Peyer's patch (tissue), 4 donors: ENCODE data around the gene ERICH6B. TPM values are rescaled to one million over a fixed set of nuclear protein-coding genes. Genes with fewer than 3 reads are reported as not detected.

ENCODE experiments used
- DNase-seq, 3 donors: peaks; one replicate each; pipeline ENCODE4 v3.0.0-alpha.2; 2017 to 2019
- H3K27ac ChIP-seq, 4 donors: fragments of 200-600 bp; sonication (generic); one replicate each; pipeline ENCODE4 v1.5.1; 2016 to 2019
- H3K27me3 ChIP-seq, 2 donors: fragments of 200-600 bp; sonication (generic); one replicate each; pipeline ENCODE4 v1.5.1; 2019
- H3K36me3 ChIP-seq, 3 donors: fragments of 200-600 bp; sonication (generic); one replicate each; pipeline ENCODE4 v1.5.1; 2016 to 2019
- H3K4me1 ChIP-seq, 4 donors: fragments of 200-600 bp; sonication (generic); one replicate each; pipeline ENCODE4 v1.5.1; 2016 to 2019
- H3K4me3 ChIP-seq, 4 donors: fragments of 200-600 bp; sonication (generic); 1 replicate in 3 of 4; 2 replicates in 1 of 4; pipeline ENCODE4 v1.5.1; 2016 to 2019; ENCODE audit warnings: mild to moderate bottlenecking in 1 of 4
- H3K9me3 ChIP-seq, 4 donors: fragments of 200-600 bp; sonication (generic); one replicate each; pipeline ENCODE4 v1.5.1; 2016 to 2019; ENCODE audit warnings: mild to moderate bottlenecking in 1 of 4
- CTCF ChIP-seq, 6 experiments: fragments of 450-650 bp in 4 of 6; fragments of 200-600 bp in 2 of 6; sonication (generic) in 1 of 6; IDR thresholded peaks; one replicate each; pipeline ENCODE4 v1.5.1; 2017 to 2019; ENCODE audit warnings: antibody characterized with exemption in 6 of 6, mild to moderate bottlenecking in 3 of 6, moderate library complexity in 1 of 6
- POLR2A ChIP-seq, 2 donors: fragments of 450-650 bp; IDR thresholded peaks; one replicate each; pipeline ENCODE4 v1.5.1; 2017; ENCODE audit warnings: antibody characterized with exemption in 2 of 2, mild to moderate bottlenecking in 2 of 2, moderate library complexity in 2 of 2
- total RNA-seq, 4 donors: library from RNA; depleted of rRNA; stranded (reverse); fragments of >200 nt; gene quantifications; one replicate each; pipeline ENCODE4 v1.1.0, GENCODE V29; 2016

ERICH6B gene
- total RNA-seq, 4 donors from 2014 or later = not detected

GRCh38 chr13:45565331-45565730, 50.2 kb downstream of the ERICH6B start:
- DNase-seq = no peak
- no peaks in the 10 kb centered on the region for H3K9me3 ChIP-seq
- H3K36me3 ChIP-seq = no peaks in the 10 kb centered on the region
- no peak overlapping the region for H3K27ac ChIP-seq
- TF ChIP-seq CTCF (IDR thresholded peaks at IDR 0.05) (no peak), POLR2A (IDR thresholded peaks at IDR 0.05) (no peak)
- no peaks in the 10 kb centered on the region for H3K4me1 ChIP-seq
- no peak overlapping the region for H3K4me3 ChIP-seq
- no peaks in the 10 kb centered on the region for H3K27me3 ChIP-seq

GRCh38 chr13:45564133-45564776, 51.3 kb downstream of the ERICH6B start:
- no peak overlapping the region for H3K27ac ChIP-seq
- H3K4me3 ChIP-seq = no peak overlapping the region
- no peaks in the 10 kb centered on the region for H3K4me1 ChIP-seq
- no peak for DNase-seq
- H3K36me3 ChIP-seq = no peaks in the 10 kb centered on the region
- H3K27me3 ChIP-seq = no peaks in the 10 kb centered on the region
- TF ChIP-seq CTCF (IDR thresholded peaks at IDR 0.05) (no peak), POLR2A (IDR thresholded peaks at IDR 0.05) (no peak)
- no peaks in the 10 kb centered on the region for H3K9me3 ChIP-seq

GRCh38 chr13:45554604-45555109, 60.9 kb downstream of the ERICH6B start:
- Histone ChIP-seq H3K27ac (no peak overlapping the region), H3K4me3 (no peak overlapping the region), H3K36me3 (no peaks in the 10 kb centered on the region), H3K4me1 (no peaks in the 10 kb centered on the region), H3K27me3 (no peaks in the 10 kb centered on the region), H3K9me3 (no peaks in the 10 kb centered on the region)
- TF ChIP-seq CTCF (IDR thresholded peaks at IDR 0.05) = no peak
- TF ChIP-seq POLR2A (IDR thresholded peaks at IDR 0.05) = no peak
- no peak for DNase-seq

- H3K36me3 ChIP-seq = no peaks in the 10 kb centered on the region
- TF ChIP-seq POLR2A (IDR thresholded peaks at IDR 0.05) (no peak), CTCF (IDR thresholded peaks at IDR 0.05) (no peak)
- H3K27me3 ChIP-seq = no peaks in the 10 kb centered on the region
- H3K9me3 ChIP-seq = no peaks in the 10 kb centered on the region
- DNase-seq = no peak
- no peak overlapping the region for H3K27ac ChIP-seq
- H3K4me1 ChIP-seq = no peaks in the 10 kb centered on the region
- no peak overlapping the region for H3K4me3 ChIP-seq
These were observed 67.3 kb downstream of the ERICH6B start for GRCh38 chr13:45548281-45548680.

GRCh38 chr13:45546410-45546765, 69.2 kb downstream of the ERICH6B start:
- no peak for DNase-seq
- Histone ChIP-seq H3K27ac (no peak overlapping the region), H3K9me3 (no peaks in the 10 kb centered on the region), H3K27me3 (no peaks in the 10 kb centered on the region), H3K36me3 (no peaks in the 10 kb centered on the region), H3K4me3 (no peak overlapping the region), H3K4me1 (no peaks in the 10 kb centered on the region)
- TF ChIP-seq CTCF (IDR thresholded peaks at IDR 0.05) (no peak), POLR2A (IDR thresholded peaks at IDR 0.05) (no peak)
